Peyer's patch (tissue), 4 donors: ENCODE measurements around the gene ITIH5. TPM values are rescaled to one million over a fixed set of nuclear protein-coding genes. Genes with fewer than 3 reads are reported as not detected.

Source experiments
- DNase-seq, 3 donors: peaks; one replicate each; pipeline ENCODE4 v3.0.0-alpha.2; 2017 to 2019
- H3K27ac ChIP-seq, 4 donors: fragments of 200-600 bp; sonication (generic); one replicate each; pipeline ENCODE4 v1.5.1; 2016 to 2019
- H3K27me3 ChIP-seq, 2 donors: fragments of 200-600 bp; sonication (generic); one replicate each; pipeline ENCODE4 v1.5.1; 2019
- H3K36me3 ChIP-seq, 3 donors: fragments of 200-600 bp; sonication (generic); one replicate each; pipeline ENCODE4 v1.5.1; 2016 to 2019
- H3K4me1 ChIP-seq, 4 donors: fragments of 200-600 bp; sonication (generic); one replicate each; pipeline ENCODE4 v1.5.1; 2016 to 2019
- H3K4me3 ChIP-seq, 4 donors: fragments of 200-600 bp; sonication (generic); 1 replicate in 3 of 4; 2 replicates in 1 of 4; pipeline ENCODE4 v1.5.1; 2016 to 2019; ENCODE audit warnings: mild to moderate bottlenecking in 1 of 4
- H3K9me3 ChIP-seq, 4 donors: fragments of 200-600 bp; sonication (generic); one replicate each; pipeline ENCODE4 v1.5.1; 2016 to 2019; ENCODE audit warnings: mild to moderate bottlenecking in 1 of 4
- POLR2A ChIP-seq, 2 donors: fragments of 450-650 bp; IDR thresholded peaks; one replicate each; pipeline ENCODE4 v1.5.1; 2017; ENCODE audit warnings: antibody characterized with exemption in 2 of 2, mild to moderate bottlenecking in 2 of 2, moderate library complexity in 2 of 2
- total RNA-seq, 4 donors: library from RNA; depleted of rRNA; stranded (reverse); fragments of >200 nt; gene quantifications; one replicate each; pipeline ENCODE4 v1.1.0, GENCODE V29; 2016
- TF ChIP-seq, protein P1 (sequence below), 6 experiments: fragments of 450-650 bp in 4 of 6; fragments of 200-600 bp in 2 of 6; sonication (generic) in 1 of 6; IDR thresholded peaks; one replicate each; pipeline ENCODE4 v1.5.1; 2017 to 2019; ENCODE audit warnings: antibody characterized with exemption in 6 of 6, mild to moderate bottlenecking in 3 of 6, moderate library complexity in 1 of 6

The ITIH5 gene
- total RNA-seq, 4 donors from 2014 or later, result 1.9 to 29.7 (median 4.9) TPM

DNA sequence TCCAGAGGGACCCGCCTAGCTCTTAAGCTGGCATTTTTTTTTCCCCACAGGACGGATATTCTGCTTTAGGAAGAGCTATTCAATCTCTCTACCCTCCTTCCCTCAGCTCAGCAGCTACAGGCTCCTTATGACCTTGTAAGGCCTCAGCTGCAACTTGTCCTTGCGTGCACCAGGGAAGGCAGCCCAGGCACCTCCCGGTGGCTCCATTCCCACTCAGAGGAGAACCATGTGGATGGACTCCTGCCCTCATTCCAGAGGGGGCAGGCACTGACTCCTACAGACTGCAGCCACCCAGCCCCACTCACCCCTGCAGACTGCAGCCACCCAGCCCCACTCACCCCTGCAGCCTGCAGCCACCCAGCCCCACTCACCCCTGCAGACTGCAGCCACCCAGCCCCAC is 73.7 kb downstream of the ITIH5 start:
- TF ChIP-seq, protein P1, sequence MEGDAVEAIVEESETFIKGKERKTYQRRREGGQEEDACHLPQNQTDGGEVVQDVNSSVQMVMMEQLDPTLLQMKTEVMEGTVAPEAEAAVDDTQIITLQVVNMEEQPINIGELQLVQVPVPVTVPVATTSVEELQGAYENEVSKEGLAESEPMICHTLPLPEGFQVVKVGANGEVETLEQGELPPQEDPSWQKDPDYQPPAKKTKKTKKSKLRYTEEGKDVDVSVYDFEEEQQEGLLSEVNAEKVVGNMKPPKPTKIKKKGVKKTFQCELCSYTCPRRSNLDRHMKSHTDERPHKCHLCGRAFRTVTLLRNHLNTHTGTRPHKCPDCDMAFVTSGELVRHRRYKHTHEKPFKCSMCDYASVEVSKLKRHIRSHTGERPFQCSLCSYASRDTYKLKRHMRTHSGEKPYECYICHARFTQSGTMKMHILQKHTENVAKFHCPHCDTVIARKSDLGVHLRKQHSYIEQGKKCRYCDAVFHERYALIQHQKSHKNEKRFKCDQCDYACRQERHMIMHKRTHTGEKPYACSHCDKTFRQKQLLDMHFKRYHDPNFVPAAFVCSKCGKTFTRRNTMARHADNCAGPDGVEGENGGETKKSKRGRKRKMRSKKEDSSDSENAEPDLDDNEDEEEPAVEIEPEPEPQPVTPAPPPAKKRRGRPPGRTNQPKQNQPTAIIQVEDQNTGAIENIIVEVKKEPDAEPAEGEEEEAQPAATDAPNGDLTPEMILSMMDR (IDR thresholded peaks at IDR 0.05), result no peak
- TF ChIP-seq POLR2A (IDR thresholded peaks at IDR 0.05), result no peak
- no peak for DNase-seq
- H3K4me1 ChIP-seq, result no peaks in the 10 kb centered on the region
- peak overlapping the region in 1 of 4 donors; percentile 64 for H3K27ac ChIP-seq
- H3K4me3 ChIP-seq, result no peak overlapping the region
- H3K36me3 ChIP-seq, result no peaks in the 10 kb centered on the region
- no peaks in the 10 kb centered on the region for H3K9me3 ChIP-seq
- no peaks in the 10 kb centered on the region for H3K27me3 ChIP-seq

DNA sequence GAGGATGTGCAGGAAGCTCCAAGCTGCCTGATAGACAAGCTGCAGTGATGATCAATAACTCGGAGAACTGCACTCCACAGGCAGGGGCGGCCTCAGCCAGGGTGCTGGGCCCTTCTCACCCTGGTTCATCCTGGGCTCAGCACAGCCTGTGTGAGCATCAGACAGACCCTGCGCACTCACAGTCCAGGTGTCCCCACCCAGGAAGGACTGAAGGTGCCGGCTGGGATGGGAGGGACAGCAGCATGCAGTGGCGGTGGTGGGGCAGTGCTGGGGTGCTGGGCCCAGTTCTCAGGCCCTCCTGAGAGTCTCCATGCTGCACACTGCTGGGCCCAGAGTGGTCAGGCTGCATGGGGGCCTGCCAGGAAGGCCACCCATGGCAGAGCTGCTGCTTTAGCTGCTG is 74.1 kb downstream of the ITIH5 start:
- no peaks in the 10 kb centered on the region for H3K4me1 ChIP-seq
- no peak overlapping the region for H3K4me3 ChIP-seq
- no peaks in the 10 kb centered on the region for H3K27me3 ChIP-seq
- H3K36me3 ChIP-seq, result no peaks in the 10 kb centered on the region
- no peaks in the 10 kb centered on the region for H3K9me3 ChIP-seq
- peak overlapping the region in 1 of 4 donors; percentile 64 for H3K27ac ChIP-seq
- TF ChIP-seq POLR2A (IDR thresholded peaks at IDR 0.05), result no peak
- TF ChIP-seq, protein P1 (IDR thresholded peaks at IDR 0.05), result no peak
- no peak for DNase-seq

DNA sequence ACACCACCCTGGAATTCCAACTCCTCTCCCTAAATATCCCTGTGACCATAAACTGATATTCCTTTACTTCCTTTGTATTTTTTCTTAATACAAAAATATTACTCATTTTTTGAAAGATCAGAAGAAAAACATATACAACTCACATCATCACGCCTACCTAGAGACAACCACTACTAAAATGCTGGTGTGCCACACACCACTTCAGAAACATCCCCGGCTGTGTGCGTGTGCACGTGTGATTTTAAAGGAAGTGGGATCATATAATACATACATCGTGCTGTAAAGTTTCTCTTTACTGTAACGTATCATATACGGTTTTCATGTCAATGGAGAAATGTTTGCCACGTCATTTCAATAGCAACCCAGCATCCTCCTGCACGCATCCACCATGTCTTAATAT is 76.5 kb downstream of the ITIH5 start:
- Histone ChIP-seq H3K9me3 (no peaks in the 10 kb centered on the region), H3K36me3 (no peaks in the 10 kb centered on the region), H3K27me3 (no peaks in the 10 kb centered on the region), H3K27ac (no peak overlapping the region), H3K4me3 (no peak overlapping the region), H3K4me1 (no peaks in the 10 kb centered on the region)
- no peak for DNase-seq
- TF ChIP-seq POLR2A (IDR thresholded peaks at IDR 0.05), result no peak
- TF ChIP-seq, protein P1 (IDR thresholded peaks at IDR 0.05), result no peak

DNA sequence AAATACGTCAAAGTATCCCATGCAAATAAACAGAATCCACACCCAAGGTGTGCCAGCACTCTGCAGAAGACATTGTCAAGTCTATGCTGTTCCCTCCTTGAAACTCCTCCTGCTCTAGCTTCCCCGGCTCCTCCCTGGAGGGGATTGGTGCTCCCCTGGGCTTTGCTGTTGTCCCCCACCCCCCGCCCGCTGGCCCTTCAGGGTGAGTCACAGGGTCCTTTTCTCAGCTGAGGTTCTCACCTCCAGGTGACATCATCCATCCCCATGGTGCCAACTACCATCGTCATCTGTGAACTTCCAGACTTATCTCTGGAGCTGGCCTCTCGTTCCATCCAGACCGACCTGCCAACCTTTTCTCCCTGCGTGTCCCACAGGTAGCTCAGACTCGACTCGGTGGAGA is 77.0 kb downstream of the ITIH5 start:
- no peak for DNase-seq
- no peaks in the 10 kb centered on the region for H3K9me3 ChIP-seq
- TF ChIP-seq, protein P1 (IDR thresholded peaks at IDR 0.05), result no peak
- no peak for TF ChIP-seq POLR2A (IDR thresholded peaks at IDR 0.05)
- H3K4me3 ChIP-seq, result no peak overlapping the region
- no peaks in the 10 kb centered on the region for H3K36me3 ChIP-seq
- no peaks in the 10 kb centered on the region for H3K4me1 ChIP-seq
- H3K27me3 ChIP-seq, result no peaks in the 10 kb centered on the region
- H3K27ac ChIP-seq, result no peak overlapping the region

DNA sequence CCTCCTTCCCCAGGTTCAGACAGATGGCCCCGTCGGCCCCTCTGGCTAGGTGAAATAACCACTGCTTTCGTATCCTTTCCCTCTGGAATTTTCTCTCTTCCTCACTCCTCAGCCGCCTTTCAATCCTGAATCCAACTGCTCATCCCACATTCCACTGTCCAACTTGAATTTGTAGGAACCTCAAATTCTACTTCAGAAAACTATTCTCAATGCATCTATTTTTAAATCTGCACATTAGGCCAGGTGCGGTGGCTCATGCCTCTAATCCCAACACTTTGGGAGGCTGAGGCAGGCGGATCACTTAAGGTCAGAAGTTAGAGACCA is 78.9 kb downstream of the ITIH5 start:
- TF ChIP-seq, protein P1 (IDR thresholded peaks at IDR 0.05), result no peak
- no peak for TF ChIP-seq POLR2A (IDR thresholded peaks at IDR 0.05)
- Histone ChIP-seq H3K4me3 (no peak overlapping the region), H3K9me3 (no peaks in the 10 kb centered on the region), H3K4me1 (no peaks in the 10 kb centered on the region), H3K27ac (no peak overlapping the region), H3K27me3 (no peaks in the 10 kb centered on the region), H3K36me3 (no peaks in the 10 kb centered on the region)
- no peak for DNase-seq

DNA sequence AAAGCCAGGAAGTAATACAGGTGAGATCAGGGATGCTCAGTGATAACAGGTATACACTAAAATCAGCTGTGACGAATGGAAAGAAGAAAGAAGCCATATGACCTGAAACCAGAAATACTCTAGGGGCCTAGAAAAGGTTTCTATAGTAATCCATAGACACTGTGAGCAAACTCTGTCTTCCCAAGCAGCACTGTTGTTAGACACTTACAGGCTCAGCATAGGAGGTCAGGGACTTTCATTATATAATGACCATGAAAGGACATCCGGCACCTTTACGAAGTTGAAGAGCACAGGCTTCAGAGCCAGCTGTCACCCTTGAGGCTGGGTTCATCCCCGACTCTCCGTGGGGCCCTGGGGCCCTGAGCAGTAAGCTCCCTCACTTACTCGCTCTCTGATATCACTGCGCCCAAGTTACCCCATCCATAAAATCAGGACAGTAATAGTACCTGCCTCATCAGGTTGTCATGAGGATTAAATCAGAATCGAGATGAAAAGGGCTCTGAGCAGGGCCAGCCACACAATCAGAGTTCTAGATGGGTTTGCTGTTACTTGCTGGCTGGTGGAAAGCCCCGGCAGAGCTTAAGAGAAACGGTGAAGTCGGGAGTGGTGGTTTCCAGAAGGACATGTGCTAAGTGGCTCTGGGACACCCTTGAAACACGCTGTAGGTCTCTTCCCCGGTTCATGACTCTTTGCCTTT is 79.5 kb downstream of the ITIH5 start:
- Histone ChIP-seq H3K27me3 (no peaks in the 10 kb centered on the region), H3K27ac (no peak overlapping the region)
- DNase-seq, result no peak

More for the DNA sequence above, 79.5 kb downstream of the ITIH5 start:
- no peak overlapping the region for H3K4me3 ChIP-seq
- no peak for TF ChIP-seq POLR2A (IDR thresholded peaks at IDR 0.05)
- TF ChIP-seq, protein P1 (IDR thresholded peaks at IDR 0.05), result no peak
- H3K36me3 ChIP-seq, result no peaks in the 10 kb centered on the region
- H3K4me1 ChIP-seq, result no peaks in the 10 kb centered on the region
- H3K9me3 ChIP-seq, result no peaks in the 10 kb centered on the region
